HUES6 (cell line): ENCODE data around the gene RIPOR2.
"Not testable (repeated sequence)": the region's sequence is repeated elsewhere in the genome, so short reads cannot be mapped to it uniquely, and the experiment has no call there.

ENCODE experiments used
- H3K27ac ChIP-seq: 2 replicates; pipeline ENCODE4 v1.7.0; 2013; ENCODE audit warnings: low read depth, mild to moderate bottlenecking, low read length, inconsistent platforms
- H3K27me3 ChIP-seq: 2 replicates; pipeline ENCODE4 v1.6.1; 2013; ENCODE audit warnings: low read length; ENCODE audit not compliant: control insufficient read depth, insufficient read depth
- H3K36me3 ChIP-seq: 2 replicates; pipeline ENCODE4 v1.6.1; 2013; ENCODE audit warnings: low read length; ENCODE audit not compliant: control insufficient read depth, insufficient read depth
- H3K4me1 ChIP-seq: 2 replicates; pipeline ENCODE4 v1.6.1; 2013; ENCODE audit warnings: low read length; ENCODE audit not compliant: control insufficient read depth, insufficient read depth
- H3K4me3 ChIP-seq: 2 replicates; pipeline ENCODE4 v1.5.1; 2013; ENCODE audit warnings: low read depth, low read length
- H3K9ac ChIP-seq: one replicate; pipeline ENCODE4 v1.6.1; 2013; ENCODE audit warnings: mild to moderate bottlenecking, low read length
- H3K9me3 ChIP-seq: 2 replicates; pipeline ENCODE4 v1.6.1; 2013; ENCODE audit warnings: low read depth, low read length; ENCODE audit not compliant: control insufficient read depth, insufficient read depth

RIPOR2 gene

DNA sequence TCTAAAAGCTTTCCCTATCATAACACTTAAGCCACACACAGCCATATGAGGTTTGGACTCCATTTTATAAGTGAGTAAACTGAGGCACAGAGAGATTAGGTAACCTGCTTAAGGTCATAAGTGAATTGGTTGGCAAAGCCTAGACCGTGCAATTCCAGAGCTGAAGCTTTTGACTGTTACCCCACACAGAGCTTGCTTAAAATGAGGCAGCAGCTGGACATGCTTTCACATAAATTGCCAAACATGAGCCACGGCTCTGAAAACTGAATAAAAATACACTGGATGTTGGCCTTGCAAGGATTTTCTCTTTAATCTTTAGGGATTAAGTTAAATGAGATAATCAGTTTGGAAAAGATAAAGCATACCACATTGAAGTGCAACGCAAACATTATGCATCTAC, 2.5 kb downstream of the RIPOR2 start:
- no peak overlapping the region for H3K27ac ChIP-seq
- no peaks in the 10 kb centered on the region for H3K27me3 ChIP-seq
- no peaks in the 10 kb centered on the region for H3K36me3 ChIP-seq
- no peak overlapping the region for H3K9ac ChIP-seq
- H3K9me3 ChIP-seq = no peaks in the 10 kb centered on the region
- no peak overlapping the region for H3K4me3 ChIP-seq
- H3K4me1 ChIP-seq = peaks cover 32% of the 10 kb centered on the region

DNA sequence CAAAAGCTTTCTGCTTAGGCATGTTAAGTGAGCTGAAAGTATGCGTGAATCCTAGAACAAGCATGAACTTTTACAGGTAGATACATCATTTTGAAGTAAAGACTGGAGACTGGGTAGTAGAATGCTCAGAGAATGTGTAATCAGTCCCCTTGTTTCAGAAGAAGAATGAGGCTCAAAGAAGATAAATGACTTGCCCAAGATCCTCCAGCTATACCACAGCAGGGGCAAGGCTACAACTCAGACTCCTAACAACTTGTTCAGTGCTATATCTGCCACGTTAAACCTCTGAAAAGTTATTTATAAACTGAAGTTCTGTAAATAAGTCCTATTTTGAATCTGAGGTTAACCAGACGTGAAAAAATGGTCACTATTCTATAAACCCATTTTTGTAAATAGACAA, 2.9 kb downstream of the RIPOR2 start:
- Histone ChIP-seq H3K4me1 (peaks cover 32% of the 10 kb centered on the region), H3K27ac (no peak overlapping the region), H3K36me3 (no peaks in the 10 kb centered on the region), H3K4me3 (no peak overlapping the region), H3K9me3 (no peaks in the 10 kb centered on the region), H3K9ac (no peak overlapping the region), H3K27me3 (no peaks in the 10 kb centered on the region)

DNA sequence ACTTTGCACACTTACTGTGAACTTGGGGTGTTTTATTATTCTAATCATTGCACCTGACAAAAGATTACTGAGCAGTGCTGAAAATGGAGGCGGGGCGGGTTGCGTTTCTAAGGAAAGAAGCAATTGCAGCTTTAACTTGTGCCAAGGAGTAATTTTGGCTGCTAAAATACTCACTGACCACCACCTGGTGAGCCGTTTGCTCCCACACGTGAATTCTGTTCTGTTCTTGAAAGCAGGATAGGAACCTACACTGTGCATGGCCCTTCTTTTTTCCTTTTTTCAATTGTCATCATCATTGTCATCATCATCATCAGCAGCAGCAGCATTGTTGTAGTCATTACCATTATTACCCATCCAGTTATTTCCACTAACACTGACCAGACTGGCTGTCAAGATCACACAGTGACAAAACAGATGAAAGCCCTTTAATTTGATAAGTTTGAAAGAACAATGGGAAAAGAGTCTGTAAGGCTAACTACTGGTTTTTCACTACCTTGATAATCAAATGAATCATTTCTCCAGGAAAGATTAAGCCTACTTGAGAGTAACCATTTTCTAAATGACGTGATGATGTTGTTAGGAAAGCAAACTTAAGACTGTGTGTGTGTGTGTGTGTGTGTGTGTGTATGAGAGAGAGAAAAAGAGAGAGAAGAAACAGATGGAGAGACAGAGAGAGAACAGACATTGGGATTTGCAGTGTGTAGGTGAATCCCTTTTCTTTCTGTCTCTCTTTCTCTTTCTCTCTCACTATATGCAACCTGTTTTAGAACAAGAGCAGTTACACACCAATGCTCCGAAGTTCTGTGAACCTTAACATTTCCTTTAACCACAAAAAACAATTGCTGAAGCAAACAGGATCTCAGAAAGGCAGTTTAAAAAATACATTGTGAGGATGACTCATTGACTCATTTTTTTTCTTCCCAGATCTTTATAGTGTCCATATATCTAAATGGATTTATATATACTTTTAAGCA, 3.8 kb downstream of the RIPOR2 start:
- Histone ChIP-seq H3K27ac (no peak overlapping the region), H3K27me3 (no peaks in the 10 kb centered on the region), H3K36me3 (no peaks in the 10 kb centered on the region), H3K9me3 (no peaks in the 10 kb centered on the region), H3K4me3 (no peak overlapping the region), H3K4me1 (peaks cover 32% of the 10 kb centered on the region), H3K9ac (no peak overlapping the region)

DNA sequence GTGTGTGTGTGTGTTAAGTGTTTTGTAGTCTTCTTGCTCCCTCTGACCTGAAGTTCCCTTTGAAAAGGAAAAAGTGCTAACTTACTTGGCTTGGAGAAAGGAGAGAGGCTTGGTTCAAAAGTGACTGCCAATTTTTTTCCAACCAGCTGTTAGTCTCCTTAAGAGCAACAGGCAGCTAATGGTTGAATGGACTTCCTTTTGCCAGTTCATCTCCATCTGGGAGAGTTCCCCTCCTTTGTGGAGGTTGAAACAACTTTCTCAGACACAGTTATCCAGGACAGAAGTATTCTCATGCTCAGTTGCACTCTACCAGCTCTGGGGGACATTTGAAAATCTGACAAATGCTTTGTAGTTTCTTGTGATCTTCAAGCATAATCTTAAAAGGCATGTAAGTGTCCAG, 4.5 kb downstream of the RIPOR2 start:
- Histone ChIP-seq H3K27me3 (no peaks in the 10 kb centered on the region), H3K27ac (no peak overlapping the region), H3K9me3 (no peaks in the 10 kb centered on the region), H3K4me1 (peaks cover 33% of the 10 kb centered on the region), H3K9ac (no peak overlapping the region), H3K36me3 (no peaks in the 10 kb centered on the region), H3K4me3 (no peak overlapping the region)

DNA sequence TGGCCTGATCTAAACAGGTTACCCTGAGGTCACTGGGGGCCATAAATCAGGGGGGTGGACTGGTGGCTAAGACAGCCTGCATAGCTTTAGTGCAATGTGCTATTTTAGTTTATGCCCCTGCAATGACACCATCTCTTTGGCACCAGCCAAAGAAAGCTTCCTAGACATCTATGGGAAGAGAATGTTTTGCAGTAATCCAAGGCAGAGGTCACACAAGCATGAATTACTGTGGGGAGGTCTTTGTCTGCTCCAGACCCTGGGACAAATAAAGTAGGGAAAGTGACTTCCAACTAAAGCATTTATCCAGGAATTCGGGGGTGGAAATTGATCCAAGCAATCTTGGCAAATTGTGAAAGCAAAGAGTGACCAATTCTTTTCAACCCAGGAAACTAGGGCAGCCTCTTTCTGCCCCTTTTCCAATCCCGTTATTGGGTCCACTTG, 5.3 kb downstream of the RIPOR2 start:
- H3K4me1 ChIP-seq = peaks cover 33% of the 10 kb centered on the region
- no peak overlapping the region for H3K9ac ChIP-seq
- H3K27ac ChIP-seq = no peak overlapping the region
- no peaks in the 10 kb centered on the region for H3K27me3 ChIP-seq
- no peaks in the 10 kb centered on the region for H3K9me3 ChIP-seq
- no peak overlapping the region for H3K4me3 ChIP-seq
- H3K36me3 ChIP-seq = no peaks in the 10 kb centered on the region

DNA sequence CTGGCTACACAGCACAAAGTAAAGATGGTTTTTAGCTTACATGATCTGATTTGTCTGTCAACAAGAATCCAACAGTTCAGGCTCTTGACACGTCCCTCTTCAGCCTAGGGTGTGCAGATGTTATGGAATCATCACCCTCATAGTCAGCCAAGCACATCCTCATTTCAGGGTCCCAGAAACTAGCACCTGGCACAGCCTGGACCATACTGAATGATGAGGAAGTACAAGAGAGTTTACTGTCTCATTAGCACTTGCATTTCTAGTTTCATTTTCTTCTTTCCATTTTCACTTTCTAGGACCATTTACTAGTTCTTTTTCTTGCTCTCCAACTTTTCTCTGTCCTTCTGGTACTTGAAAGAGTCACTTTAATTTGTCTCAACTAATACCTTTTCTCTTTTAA, 6.5 kb downstream of the RIPOR2 start:
- Histone ChIP-seq H3K4me1 (peaks cover 36% of the 10 kb centered on the region), H3K9me3 (no peaks in the 10 kb centered on the region), H3K9ac (no peak overlapping the region), H3K27me3 (no peaks in the 10 kb centered on the region), H3K4me3 (no peak overlapping the region), H3K36me3 (no peaks in the 10 kb centered on the region), H3K27ac (no peak overlapping the region)

DNA sequence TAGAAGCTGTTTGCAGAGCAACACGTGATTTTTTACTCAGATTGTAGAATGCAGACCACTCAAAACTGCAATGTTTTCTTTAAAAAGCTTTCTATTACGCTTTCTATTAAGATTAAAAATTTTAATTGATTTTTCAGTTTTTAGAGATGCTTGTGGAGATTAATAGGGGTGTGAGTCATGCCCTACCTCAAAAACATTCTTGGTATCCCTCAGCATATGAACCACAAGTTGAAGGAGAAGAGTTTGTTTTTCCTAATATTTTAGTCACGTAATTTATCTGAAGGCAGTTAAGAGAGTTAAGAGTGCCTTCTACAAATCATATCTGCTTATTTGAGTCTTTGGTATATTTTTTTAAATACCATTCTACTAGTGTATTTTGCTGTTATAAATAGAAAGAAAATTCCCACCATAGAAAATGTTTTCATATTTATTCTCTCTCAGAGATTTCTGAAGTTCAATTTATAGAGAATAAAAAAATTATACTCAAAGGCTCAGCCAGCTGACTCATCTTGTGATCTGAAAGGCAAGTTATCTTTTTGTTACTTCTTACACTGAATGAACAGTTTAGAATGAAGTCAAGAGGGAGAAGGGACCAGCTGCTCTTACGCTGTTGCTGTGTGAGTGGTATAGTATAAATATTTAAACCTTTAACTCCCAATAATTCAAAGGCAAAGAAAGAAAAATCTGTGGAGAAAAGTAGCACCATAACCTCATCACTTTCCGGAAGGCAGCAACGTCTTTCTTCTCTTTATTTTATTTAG, 7.6 kb downstream of the RIPOR2 start:
- H3K4me3 ChIP-seq = no peak overlapping the region
- peaks cover 42% of the 10 kb centered on the region for H3K4me1 ChIP-seq
- H3K9me3 ChIP-seq = no peaks in the 10 kb centered on the region
- H3K27me3 ChIP-seq = no peaks in the 10 kb centered on the region
- H3K27ac ChIP-seq = no peak overlapping the region
- H3K9ac ChIP-seq = no peak overlapping the region
- no peaks in the 10 kb centered on the region for H3K36me3 ChIP-seq

DNA sequence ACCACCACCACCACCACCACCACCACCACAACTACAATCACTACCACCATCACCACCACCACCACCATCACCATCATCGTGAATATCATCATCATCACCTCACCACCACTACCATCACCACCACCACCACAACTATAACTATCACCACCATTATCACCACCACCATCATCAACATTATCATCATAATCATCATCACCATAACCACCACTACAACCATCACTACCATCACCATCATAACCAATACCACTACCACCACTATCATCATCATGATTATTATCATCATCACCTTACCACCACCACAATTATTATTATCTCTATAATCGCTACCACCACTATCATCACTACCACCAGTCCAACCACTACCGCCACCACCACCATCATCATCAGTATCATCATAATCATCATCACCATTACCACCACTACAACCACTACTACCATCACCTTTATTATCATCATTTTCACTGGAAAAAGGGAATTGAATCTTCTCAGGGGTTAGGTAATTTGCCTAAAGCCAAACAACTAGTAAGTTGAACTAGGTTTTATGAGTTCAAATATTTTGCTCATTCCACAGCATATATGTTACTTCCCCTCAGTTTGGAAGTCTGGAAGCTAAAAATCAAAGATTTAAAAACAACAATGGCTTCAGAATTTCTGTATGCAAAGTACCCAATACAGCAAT, 8.3 kb downstream of the RIPOR2 start:
- Histone ChIP-seq H3K36me3 (no peaks in the 10 kb centered on the region), H3K27me3 (no peaks in the 10 kb centered on the region), H3K4me1 (peaks cover 42% of the 10 kb centered on the region)

DNA sequence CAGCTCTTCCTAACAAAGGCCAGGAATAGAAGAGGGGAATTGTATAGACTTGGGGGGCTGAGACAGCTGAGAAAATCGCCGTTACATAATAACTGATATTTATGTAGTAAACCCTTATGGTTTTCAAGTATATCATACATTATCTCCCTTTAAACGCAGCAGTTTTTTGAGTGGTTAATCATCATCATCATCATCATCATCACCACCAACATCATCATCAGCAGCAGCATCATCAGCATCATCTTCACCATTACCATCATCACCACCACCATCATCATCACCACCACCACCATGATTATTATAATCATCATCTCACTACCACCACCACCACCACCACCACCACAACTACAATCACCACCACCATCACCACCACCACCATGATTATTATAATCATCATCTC, 9.1 kb downstream of the RIPOR2 start:
- H3K36me3 ChIP-seq, H3K27ac ChIP-seq, H3K27me3 ChIP-seq, H3K9ac ChIP-seq, H3K4me3 ChIP-seq, H3K9me3 ChIP-seq: not testable (repeated sequence)
- peaks cover 35% of the 10 kb centered on the region for H3K4me1 ChIP-seq

More for the DNA sequence above, 8.3 kb downstream of the RIPOR2 start:
- H3K9ac ChIP-seq = no peak overlapping the region
- H3K4me3 ChIP-seq = no peak overlapping the region
- no peak overlapping the region for H3K27ac ChIP-seq
- H3K9me3 ChIP-seq = no peaks in the 10 kb centered on the region

DNA sequence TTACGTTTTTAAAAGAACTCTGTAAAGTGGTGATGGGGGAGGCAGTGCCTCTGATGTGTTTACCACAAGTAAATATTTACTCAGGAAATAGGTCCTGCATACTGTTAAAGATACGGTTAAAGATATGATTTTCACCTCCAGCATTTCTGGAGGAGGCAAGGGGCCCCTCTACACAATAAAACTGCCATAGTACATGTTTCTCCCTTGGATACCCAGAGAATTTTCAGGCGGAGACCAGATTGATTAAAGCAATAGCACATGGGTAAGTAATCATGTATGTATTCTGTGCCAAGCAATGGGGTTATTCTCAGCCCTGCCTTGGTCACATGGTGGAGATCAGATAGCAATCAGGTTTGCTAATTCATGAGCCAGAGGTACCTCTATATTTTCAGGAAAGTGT, 9.6 kb downstream of the RIPOR2 start:
- Histone ChIP-seq H3K4me1 (peaks cover 31% of the 10 kb centered on the region), H3K9ac (no peak overlapping the region), H3K4me3 (no peak overlapping the region), H3K27ac (no peak overlapping the region), H3K27me3 (no peaks in the 10 kb centered on the region), H3K36me3 (no peaks in the 10 kb centered on the region), H3K9me3 (no peaks in the 10 kb centered on the region)

DNA sequence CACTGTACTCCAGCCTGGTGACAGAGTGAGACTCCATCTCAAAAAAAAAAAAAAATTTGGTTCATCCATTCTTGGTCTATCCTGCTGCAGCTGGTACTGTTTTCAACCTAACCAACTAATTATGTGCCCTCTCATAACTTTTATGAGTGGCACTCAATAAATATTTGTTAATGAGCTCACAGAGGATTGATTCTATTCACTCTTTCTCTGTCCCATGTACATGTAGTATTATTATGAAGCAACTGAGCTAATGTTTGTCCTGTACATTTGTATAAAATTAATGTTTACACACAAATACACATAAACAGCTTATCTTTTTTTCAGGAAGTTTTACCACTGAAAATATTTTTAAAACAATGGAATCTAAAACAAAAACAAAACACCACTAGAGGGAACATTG, 10.1 kb downstream of the RIPOR2 start:
- H3K27ac ChIP-seq = no peak overlapping the region
- H3K9me3 ChIP-seq = no peaks in the 10 kb centered on the region
- no peaks in the 10 kb centered on the region for H3K36me3 ChIP-seq
- peaks cover 25% of the 10 kb centered on the region for H3K4me1 ChIP-seq
- no peak overlapping the region for H3K9ac ChIP-seq
- H3K4me3 ChIP-seq = no peak overlapping the region
- H3K27me3 ChIP-seq = no peaks in the 10 kb centered on the region
